Gastroesophageal sphincter (tissue), 3 donors: Measurements from ENCODE around the gene SCD5.

Experiments used
- POLR2A ChIP-seq, 2 donors: fragments of 450-650 bp; IDR thresholded peaks; one replicate each; pipeline ENCODE4 v1.6.1; 2017; ENCODE audit warnings: antibody characterized with exemption in 2 of 2, mild to moderate bottlenecking in 2 of 2, moderate library complexity in 1 of 2
- POLR2AphosphoS5 ChIP-seq: sonication (generic); formaldehyde crosslinking; IDR thresholded peaks from one replicate; pipeline ENCODE4 v1.6.1; 2017; ENCODE audit warnings: antibody characterized with exemption
- TF ChIP-seq, protein P1 (sequence below), 4 experiments: fragments of 200-600 bp in 2 of 4; fragments of 450-650 bp in 2 of 4; sonication (generic) in 1 of 4; IDR thresholded peaks; one replicate each; pipeline ENCODE4 v1.5.1; 2017 to 2019; ENCODE audit warnings: antibody characterized with exemption in 4 of 4, mild to moderate bottlenecking in 2 of 4, moderate library complexity in 2 of 4

DNA sequence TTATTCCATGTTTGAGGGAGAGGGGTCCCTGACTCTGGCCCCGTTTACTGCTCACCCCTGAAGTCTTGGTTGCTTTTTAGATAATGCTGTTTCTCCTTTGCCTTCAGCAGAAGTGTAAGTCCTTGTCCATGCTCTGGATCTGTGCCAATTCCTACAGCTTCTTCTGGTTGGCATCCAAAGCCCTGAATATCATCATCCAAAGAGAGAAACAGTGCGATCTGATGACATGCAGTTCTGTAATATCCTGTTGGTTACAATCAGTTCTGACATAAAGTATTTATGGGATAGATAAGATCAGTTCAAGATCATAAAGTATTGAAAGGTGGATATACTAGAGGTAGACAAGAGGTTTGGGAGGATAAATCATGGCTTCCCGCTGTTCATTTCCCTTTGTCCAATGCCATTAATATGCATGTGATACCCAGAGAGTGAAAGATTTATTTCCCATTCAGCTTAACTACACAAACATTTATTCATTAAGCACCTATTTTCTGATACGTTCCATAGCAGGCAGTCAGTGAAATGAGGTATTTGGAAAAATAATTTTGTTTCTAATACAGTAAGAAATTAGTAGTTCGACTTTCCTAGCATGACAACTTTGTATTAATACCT, 183.7 kb downstream of the SCD5 start:
- TF ChIP-seq, protein P1, sequence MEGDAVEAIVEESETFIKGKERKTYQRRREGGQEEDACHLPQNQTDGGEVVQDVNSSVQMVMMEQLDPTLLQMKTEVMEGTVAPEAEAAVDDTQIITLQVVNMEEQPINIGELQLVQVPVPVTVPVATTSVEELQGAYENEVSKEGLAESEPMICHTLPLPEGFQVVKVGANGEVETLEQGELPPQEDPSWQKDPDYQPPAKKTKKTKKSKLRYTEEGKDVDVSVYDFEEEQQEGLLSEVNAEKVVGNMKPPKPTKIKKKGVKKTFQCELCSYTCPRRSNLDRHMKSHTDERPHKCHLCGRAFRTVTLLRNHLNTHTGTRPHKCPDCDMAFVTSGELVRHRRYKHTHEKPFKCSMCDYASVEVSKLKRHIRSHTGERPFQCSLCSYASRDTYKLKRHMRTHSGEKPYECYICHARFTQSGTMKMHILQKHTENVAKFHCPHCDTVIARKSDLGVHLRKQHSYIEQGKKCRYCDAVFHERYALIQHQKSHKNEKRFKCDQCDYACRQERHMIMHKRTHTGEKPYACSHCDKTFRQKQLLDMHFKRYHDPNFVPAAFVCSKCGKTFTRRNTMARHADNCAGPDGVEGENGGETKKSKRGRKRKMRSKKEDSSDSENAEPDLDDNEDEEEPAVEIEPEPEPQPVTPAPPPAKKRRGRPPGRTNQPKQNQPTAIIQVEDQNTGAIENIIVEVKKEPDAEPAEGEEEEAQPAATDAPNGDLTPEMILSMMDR (IDR thresholded peaks at IDR 0.05): no peak
- TF ChIP-seq POLR2AphosphoS5 (no peak), POLR2A (IDR thresholded peaks at IDR 0.05) (no peak)
